Measurements from ENCODE around the gene HECW1. TPM values are rescaled to one million over a fixed set of nuclear protein-coding genes. Genes with fewer than 3 reads are reported as not detected.

Gene HECW1
- polyA plus RNA-seq, 1 donor (not counting 4 experiments of a cell fraction or from before 2014, with no cell fraction given), result not detected

DNA sequence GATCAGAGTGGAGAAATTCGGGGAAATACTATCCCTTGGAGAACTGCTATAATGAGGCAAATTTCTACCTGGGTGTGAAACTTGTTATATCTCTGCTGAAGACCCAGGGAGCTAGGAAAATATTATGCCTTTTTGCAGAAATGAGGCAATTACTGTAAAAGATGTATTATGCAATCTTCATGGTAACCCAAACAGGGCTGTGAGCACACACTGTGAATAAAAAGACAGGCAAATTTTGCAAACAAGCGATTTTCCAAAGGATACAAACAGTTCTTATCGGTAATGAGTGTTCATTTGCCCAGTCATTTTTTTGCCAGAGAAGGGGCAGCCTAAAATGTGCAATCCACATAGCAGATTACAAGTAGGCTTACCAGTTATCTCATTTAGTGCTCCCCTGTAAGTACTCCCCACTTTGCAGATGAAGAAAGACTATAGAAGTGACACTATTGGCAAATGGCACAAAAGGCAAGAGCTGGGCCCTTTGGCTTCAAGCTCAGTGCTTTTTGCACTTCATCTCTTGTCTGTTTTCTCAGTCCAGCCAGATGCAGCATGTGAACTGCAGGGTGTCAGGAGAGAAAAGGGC, 205.8 kb downstream of the HECW1 start:
- Histone ChIP-seq H3K9me1 (ENCODE audit: control insufficient read depth, extremely low read depth, insufficient read depth, low read length) (no peaks in the 10 kb centered on the region), H3K4me3 (ENCODE audit: control insufficient read depth in 2 of 3, extremely low read depth in 1 of 3, insufficient read depth in 2 of 3, low read depth in 1 of 3, low read length in 3 of 3) (no peak overlapping the region), H3K9me3 (ENCODE audit: control insufficient read depth, low read depth, low read length) (no peaks in the 10 kb centered on the region), H3K9ac (ENCODE audit: control insufficient read depth, extremely low read depth, insufficient read depth, low read length) (no peak overlapping the region), H3K27me3 (ENCODE audit: control insufficient read depth, extremely low read depth, insufficient read depth, low read length) (no peaks in the 10 kb centered on the region), H3K4me1 (ENCODE audit: control insufficient read depth, extremely low read depth, insufficient read depth, low read length) (no peaks in the 10 kb centered on the region), H3K36me3 (ENCODE audit: control insufficient read depth in 2 of 2, extremely low read depth in 1 of 2, insufficient read depth in 2 of 2, low read length in 2 of 2) (no peaks in the 10 kb centered on the region), H2AFZ (ENCODE audit: control insufficient read depth, low read length) (no peak overlapping the region), H4K20me1 (ENCODE audit: control insufficient read depth, extremely low read depth, insufficient read depth, low read length) (no peaks in the 10 kb centered on the region), H3K4me2 (ENCODE audit: control insufficient read depth, extremely low read depth, insufficient read depth, low read depth, low read length) (no peak overlapping the region), H3K79me2 (ENCODE audit: control insufficient read depth, insufficient read depth, low read length) (no peaks in the 10 kb centered on the region), H3K27ac (ENCODE audit: control insufficient read depth, insufficient read depth, low read length) (no peak overlapping the region)
- DNase-seq (ENCODE audit: low read depth, low spot score) (no peak), FAIRE-seq (no peak)
- TF ChIP-seq, protein P1, sequence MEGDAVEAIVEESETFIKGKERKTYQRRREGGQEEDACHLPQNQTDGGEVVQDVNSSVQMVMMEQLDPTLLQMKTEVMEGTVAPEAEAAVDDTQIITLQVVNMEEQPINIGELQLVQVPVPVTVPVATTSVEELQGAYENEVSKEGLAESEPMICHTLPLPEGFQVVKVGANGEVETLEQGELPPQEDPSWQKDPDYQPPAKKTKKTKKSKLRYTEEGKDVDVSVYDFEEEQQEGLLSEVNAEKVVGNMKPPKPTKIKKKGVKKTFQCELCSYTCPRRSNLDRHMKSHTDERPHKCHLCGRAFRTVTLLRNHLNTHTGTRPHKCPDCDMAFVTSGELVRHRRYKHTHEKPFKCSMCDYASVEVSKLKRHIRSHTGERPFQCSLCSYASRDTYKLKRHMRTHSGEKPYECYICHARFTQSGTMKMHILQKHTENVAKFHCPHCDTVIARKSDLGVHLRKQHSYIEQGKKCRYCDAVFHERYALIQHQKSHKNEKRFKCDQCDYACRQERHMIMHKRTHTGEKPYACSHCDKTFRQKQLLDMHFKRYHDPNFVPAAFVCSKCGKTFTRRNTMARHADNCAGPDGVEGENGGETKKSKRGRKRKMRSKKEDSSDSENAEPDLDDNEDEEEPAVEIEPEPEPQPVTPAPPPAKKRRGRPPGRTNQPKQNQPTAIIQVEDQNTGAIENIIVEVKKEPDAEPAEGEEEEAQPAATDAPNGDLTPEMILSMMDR (optimal IDR thresholded peaks at IDR 0.05 in 1 of 3, IDR thresholded peaks at IDR 0.05 in 1 of 3, conservative IDR thresholded peaks at IDR 0.05 in 1 of 3; ENCODE audit: extremely low read depth in 1 of 3, insufficient read depth in 2 of 3, low read length in 3 of 3), result no peak
- TF ChIP-seq EZH2 (IDR thresholded peaks at IDR 0.05; ENCODE audit: low read length), result no peak
- dilution Hi-C loops (cut with MboI; ENCODE audit: extremely low pct_ligation_motif_present, low sequenced_read_pairs), result no loop called here

DNA sequence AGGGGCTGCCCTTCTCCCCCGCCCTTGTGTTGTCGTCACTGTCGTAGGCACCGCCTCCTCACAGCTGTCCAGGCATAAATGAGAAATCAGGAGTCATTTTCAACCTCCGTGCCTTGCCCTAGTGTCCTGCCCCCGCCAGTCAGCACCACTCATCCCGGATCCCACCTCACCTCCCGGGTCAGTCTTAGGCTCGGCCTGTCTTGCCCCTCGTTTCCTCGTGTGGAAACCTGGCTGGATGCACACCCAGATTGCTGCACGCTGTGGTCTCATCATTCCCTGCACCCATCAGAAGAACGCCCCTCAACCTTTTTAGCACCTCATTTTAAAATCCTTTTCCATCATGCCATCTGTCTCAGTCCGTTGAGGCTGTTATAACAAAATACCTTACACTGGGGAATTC, 213.1 kb downstream of the HECW1 start:
- Histone ChIP-seq H3K9me3 (ENCODE audit: control insufficient read depth, low read depth, low read length) (no peaks in the 10 kb centered on the region), H3K4me1 (ENCODE audit: control insufficient read depth, extremely low read depth, insufficient read depth, low read length) (peaks cover 3% of the 10 kb centered on the region), H3K9ac (ENCODE audit: control insufficient read depth, extremely low read depth, insufficient read depth, low read length) (no peak overlapping the region), H3K27ac (ENCODE audit: control insufficient read depth, insufficient read depth, low read length) (no peak overlapping the region), H4K20me1 (ENCODE audit: control insufficient read depth, extremely low read depth, insufficient read depth, low read length) (no peaks in the 10 kb centered on the region), H3K79me2 (ENCODE audit: control insufficient read depth, insufficient read depth, low read length) (no peaks in the 10 kb centered on the region), H3K27me3 (ENCODE audit: control insufficient read depth, extremely low read depth, insufficient read depth, low read length) (peaks cover 3% of the 10 kb centered on the region), H3K4me2 (ENCODE audit: control insufficient read depth, extremely low read depth, insufficient read depth, low read depth, low read length) (no peak overlapping the region), H3K4me3 (ENCODE audit: control insufficient read depth in 2 of 3, extremely low read depth in 1 of 3, insufficient read depth in 2 of 3, low read depth in 1 of 3, low read length in 3 of 3) (no peak overlapping the region), H3K9me1 (ENCODE audit: control insufficient read depth, extremely low read depth, insufficient read depth, low read length) (no peaks in the 10 kb centered on the region), H2AFZ (ENCODE audit: control insufficient read depth, low read length) (no peak overlapping the region), H3K36me3 (ENCODE audit: control insufficient read depth in 2 of 2, extremely low read depth in 1 of 2, insufficient read depth in 2 of 2, low read length in 2 of 2) (no peaks in the 10 kb centered on the region)
- DNase-seq (ENCODE audit: low read depth, low spot score), result no peak
- FAIRE-seq, result no peak
- TF ChIP-seq, protein P1 (optimal IDR thresholded peaks at IDR 0.05 in 1 of 3, IDR thresholded peaks at IDR 0.05 in 1 of 3, conservative IDR thresholded peaks at IDR 0.05 in 1 of 3; ENCODE audit: extremely low read depth in 1 of 3, insufficient read depth in 2 of 3, low read length in 3 of 3), result no peak
- TF ChIP-seq EZH2 (IDR thresholded peaks at IDR 0.05; ENCODE audit: low read length), result no peak
- dilution Hi-C loops (cut with MboI; ENCODE audit: extremely low pct_ligation_motif_present, low sequenced_read_pairs), result no loop called here

Measured in keratinocyte (primary cell).